Astrocyte of the spinal cord (primary cell): ENCODE results near the gene PRM3.

Experiments used
- DNase-seq: peaks from one replicate; pipeline ENCODE4 v3.0.0; 2011; ENCODE audit warnings: low read depth, low spot score
- H3K4me3 ChIP-seq: 2 replicates; pipeline ENCODE4 v1.5.1; 2011; ENCODE audit warnings: low read depth, mild to moderate bottlenecking, low read length, moderate library complexity
- in situ Hi-C: cut with HindIII; loops from 2 replicates; pipeline ENCODE4 v1.10.0; 2017; ENCODE audit warnings: low sequenced_read_pairs
- TF ChIP-seq, protein P1 (sequence below): IDR thresholded peaks from 2 replicates; pipeline ENCODE4 v1.5.1; 2012; ENCODE audit warnings: low read depth, mild to moderate bottlenecking, low read length, inconsistent platforms

Gene PRM3

GRCh38 chr16:11274964-11275363 is 1.5 kb upstream of the PRM3 start:
- in situ Hi-C loops: no loop called here
- TF ChIP-seq, protein P1, sequence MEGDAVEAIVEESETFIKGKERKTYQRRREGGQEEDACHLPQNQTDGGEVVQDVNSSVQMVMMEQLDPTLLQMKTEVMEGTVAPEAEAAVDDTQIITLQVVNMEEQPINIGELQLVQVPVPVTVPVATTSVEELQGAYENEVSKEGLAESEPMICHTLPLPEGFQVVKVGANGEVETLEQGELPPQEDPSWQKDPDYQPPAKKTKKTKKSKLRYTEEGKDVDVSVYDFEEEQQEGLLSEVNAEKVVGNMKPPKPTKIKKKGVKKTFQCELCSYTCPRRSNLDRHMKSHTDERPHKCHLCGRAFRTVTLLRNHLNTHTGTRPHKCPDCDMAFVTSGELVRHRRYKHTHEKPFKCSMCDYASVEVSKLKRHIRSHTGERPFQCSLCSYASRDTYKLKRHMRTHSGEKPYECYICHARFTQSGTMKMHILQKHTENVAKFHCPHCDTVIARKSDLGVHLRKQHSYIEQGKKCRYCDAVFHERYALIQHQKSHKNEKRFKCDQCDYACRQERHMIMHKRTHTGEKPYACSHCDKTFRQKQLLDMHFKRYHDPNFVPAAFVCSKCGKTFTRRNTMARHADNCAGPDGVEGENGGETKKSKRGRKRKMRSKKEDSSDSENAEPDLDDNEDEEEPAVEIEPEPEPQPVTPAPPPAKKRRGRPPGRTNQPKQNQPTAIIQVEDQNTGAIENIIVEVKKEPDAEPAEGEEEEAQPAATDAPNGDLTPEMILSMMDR: no peak
- no peak for DNase-seq
- no peak overlapping the region for H3K4me3 ChIP-seq

- TF ChIP-seq, protein P1: no peak
- H3K4me3 ChIP-seq: no peak overlapping the region
- in situ Hi-C loops: no loop called here
- no peak for DNase-seq
These were observed 394 bp upstream of the PRM3 start for GRCh38 chr16:11273721-11274324.

GRCh38 chr16:11272484-11272883 is 945 bp downstream of the PRM3 start:
- in situ Hi-C loops: no loop called here
- no peak for DNase-seq
- H3K4me3 ChIP-seq: no peak overlapping the region
- TF ChIP-seq, protein P1: no peak

DNA sequence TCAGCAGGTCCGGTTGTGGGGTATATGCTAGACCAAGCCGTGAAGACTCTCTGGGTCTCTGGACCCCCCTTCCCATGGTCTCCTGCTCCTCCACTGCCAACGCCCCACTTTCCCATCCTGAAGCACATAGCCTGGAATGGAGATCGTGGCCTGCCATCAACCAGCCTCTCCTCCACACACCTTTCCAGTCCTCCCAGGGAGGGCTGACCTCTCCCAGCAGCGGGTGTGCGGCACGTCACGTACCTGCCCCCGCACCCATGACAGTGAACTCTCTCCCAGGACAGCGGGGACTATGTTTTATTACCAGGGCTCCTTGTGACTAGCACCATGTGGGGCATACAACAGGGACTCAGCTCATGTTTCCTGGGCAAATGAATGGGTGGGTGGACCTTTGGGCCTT is 1.8 kb downstream of the PRM3 start:
- DNase-seq: no peak
- TF ChIP-seq, protein P1: no peak
- no peak overlapping the region for H3K4me3 ChIP-seq
- in situ Hi-C loops: no loop called here

DNA sequence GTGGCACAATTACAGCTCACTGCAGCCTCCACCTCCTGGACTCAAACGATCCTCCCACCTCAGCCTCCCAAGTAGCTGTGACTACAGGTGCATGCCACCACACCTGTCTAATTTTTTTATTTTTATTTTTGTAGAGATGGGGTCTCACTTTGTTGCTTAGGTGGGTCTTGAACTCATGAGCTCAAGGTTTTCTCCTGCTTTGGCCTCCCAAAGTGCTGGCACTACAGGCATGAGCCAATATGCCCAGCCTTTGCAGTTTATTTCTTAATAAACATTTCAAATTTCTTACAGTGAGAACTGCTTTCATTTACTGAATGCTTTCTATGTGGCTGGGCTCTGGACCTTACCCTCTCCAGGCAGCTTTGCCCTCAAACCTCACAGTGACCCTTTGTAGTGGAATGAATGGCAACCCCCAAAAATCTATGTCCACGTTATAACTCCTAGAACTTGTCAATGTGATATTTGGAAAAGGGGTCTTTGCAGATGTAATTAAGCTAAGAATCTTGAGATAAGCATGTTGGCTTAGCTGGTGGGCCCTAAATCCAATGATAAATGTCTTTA is 2.7 kb downstream of the PRM3 start:
- no peak overlapping the region for H3K4me3 ChIP-seq
- in situ Hi-C loops: no loop called here
- DNase-seq: no peak
- TF ChIP-seq, protein P1: no peak

- in situ Hi-C loops: no loop called here
- no peak for DNase-seq
- H3K4me3 ChIP-seq: no peak within 1 kb of the TSS
- TF ChIP-seq, protein P1: no peak
These were observed 4.5 kb downstream of the PRM3 start, which contains the start of gene TNP2 for GRCh38 chr16:11268921-11269375. Gene TNP2 (minus strand): TSS chr16:11269325. CDS start chr16:11269262, 63 bp downstream.
